IMR-90 (cell line): ENCODE results near the gene GPSM1. TPM values are rescaled to one million over a fixed set of nuclear protein-coding genes. Genes with fewer than 3 reads are reported as not detected.
A peak's percentile ranks its signal among the peaks of the same experiment; 100 is the strongest.

Experiments used
- ATAC-seq: fragments of 200-7000 bp; cut with Tn5 transposase; 2 replicates; pipeline ENCODE4 v1.9.1; 2020; ENCODE audit warnings: low read depth, mild to moderate bottlenecking, moderate library complexity
- BruUV-seq: library from RNA; stranded (reverse); fragments of 400-500 nt; replicated peaks from 2 replicates; lab custom pipeline; 2021; lab: Mats Ljungman, UMichigan
- CTCF ChIA-PET: fragments of 300-600 bp; formaldehyde crosslinking; extraction: SDS; loops from one replicate; lab custom pipeline; 2021; ENCODE audit warnings: antibody characterized with exemption; lab: Yijun Ruan, JAX
- POLR2A ChIA-PET: fragments of 300-600 bp; sonication (Branson Sonifier 250); formaldehyde crosslinking; loops from one replicate; lab custom pipeline; 2022; ENCODE audit warnings: antibody characterized with exemption; ENCODE audit not compliant: unreplicated experiment; lab: Charles Lee
- DNase-seq: peaks from one replicate; pipeline ENCODE4 v3.0.0; 2013
- H2AFZ ChIP-seq: replicated peaks from 2 replicates; pipeline ENCODE3; 2013; ENCODE audit warnings: low read length, mild to moderate bottlenecking; ENCODE audit not compliant: poor library complexity
- H2AK5ac ChIP-seq: 2 replicates; pipeline ENCODE4 v1.6.1; 2013; ENCODE audit warnings: low read depth, low read length, inconsistent platforms
- H2AK9ac ChIP-seq: replicated peaks from 2 replicates; pipeline ENCODE3; 2013; ENCODE audit warnings: mild to moderate bottlenecking, low read depth, low read length, moderate library complexity; ENCODE audit not compliant: poor library complexity
- H2BK120ac ChIP-seq: 2 replicates; pipeline ENCODE4 v1.6.1; 2013; ENCODE audit warnings: low read depth, low read length, inconsistent platforms
- H2BK15ac ChIP-seq: 3 replicates; pipeline ENCODE4 v1.6.1; 2013; ENCODE audit warnings: low read depth, low read length, inconsistent platforms
- H2BK20ac ChIP-seq: 2 replicates; pipeline ENCODE4 v1.6.1; 2013; ENCODE audit warnings: low read depth, mild to moderate bottlenecking, inconsistent platforms, low read length, moderate library complexity
- H2BK5ac ChIP-seq: 2 replicates; pipeline ENCODE4 v1.6.1; 2013; ENCODE audit warnings: mild to moderate bottlenecking, low read depth, low read length, inconsistent platforms; ENCODE audit not compliant: poor library complexity, severe bottlenecking
- H3K14ac ChIP-seq: replicated peaks from 2 replicates; pipeline ENCODE4 v1.6.1; 2013; ENCODE audit warnings: low read depth, low read length, inconsistent platforms
- H3K18ac ChIP-seq: 2 replicates; pipeline ENCODE4 v1.6.1; 2013; ENCODE audit warnings: low read depth, low read length, control low read depth
- H3K23ac ChIP-seq: 2 replicates; pipeline ENCODE4 v1.6.1; 2013; ENCODE audit warnings: low read depth, low read length, inconsistent platforms
- H3K27ac ChIP-seq: 2 replicates; pipeline ENCODE4 v1.5.1; 2013; ENCODE audit warnings: mild to moderate bottlenecking, control low read depth, low read length; ENCODE audit not compliant: insufficient read depth
- H3K27me3 ChIP-seq: 2 replicates; pipeline ENCODE4 v1.6.1; 2013; ENCODE audit warnings: low read length; ENCODE audit not compliant: control insufficient read depth, insufficient read depth
- H3K36me3 ChIP-seq: 2 replicates; pipeline ENCODE4 v1.6.1; 2013; ENCODE audit warnings: low read length, mixed read lengths; ENCODE audit not compliant: control insufficient read depth, insufficient read depth
- H3K4ac ChIP-seq: 2 replicates; pipeline ENCODE4 v1.6.1; 2013; ENCODE audit warnings: low read depth, low read length, inconsistent platforms
- H3K4me1 ChIP-seq: 2 replicates; pipeline ENCODE4 v1.6.1; 2013; ENCODE audit warnings: low read length, mixed read lengths; ENCODE audit not compliant: control insufficient read depth, insufficient read depth
- H3K4me2 ChIP-seq: 2 replicates; pipeline ENCODE4 v1.6.1; 2013; ENCODE audit warnings: low read depth, mild to moderate bottlenecking, control low read depth, low read length, moderate library complexity
- H3K4me3 ChIP-seq: 2 replicates; pipeline ENCODE4 v1.5.1; 2013; ENCODE audit warnings: low read depth, mild to moderate bottlenecking, control low read depth, low read length, moderate library complexity; ENCODE audit not compliant: insufficient read depth
- H3K56ac ChIP-seq: 2 replicates; pipeline ENCODE4 v1.6.1; 2013; ENCODE audit warnings: low read length, inconsistent platforms; ENCODE audit not compliant: insufficient read depth; ENCODE audit errors: extremely low read depth
- H3K79me1 ChIP-seq, 2 experiments: 2 replicates each; pipeline ENCODE4 v1.6.1; 2013; ENCODE audit warnings: low read length in 2 of 2, inconsistent platforms in 1 of 2, low read depth in 1 of 2
- H3K9ac ChIP-seq: 2 replicates; pipeline ENCODE4 v1.6.1; 2013; ENCODE audit warnings: low read depth, low read length, control low read depth
- H3K9me1 ChIP-seq: 2 replicates; pipeline ENCODE4 v1.6.1; 2013; ENCODE audit warnings: low read length, inconsistent platforms; ENCODE audit not compliant: insufficient read depth
- H3K9me3 ChIP-seq: 2 replicates; pipeline ENCODE4 v1.6.1; 2013; ENCODE audit warnings: low read length; ENCODE audit not compliant: control insufficient read depth, insufficient read depth
- H4K20me1 ChIP-seq: 2 replicates; pipeline ENCODE4 v1.6.1; 2013; ENCODE audit warnings: low read length, inconsistent platforms; ENCODE audit not compliant: insufficient read depth
- H4K5ac ChIP-seq: 2 replicates; pipeline ENCODE4 v1.6.1; 2013; ENCODE audit warnings: mild to moderate bottlenecking, low read depth, low read length, control low read depth
- H4K8ac ChIP-seq, 2 experiments: 2 replicates each; pipeline ENCODE4 v1.6.1; 2013; ENCODE audit warnings: low read depth in 2 of 2, low read length in 2 of 2, control low read depth in 1 of 2, inconsistent platforms in 1 of 2
- H4K91ac ChIP-seq: 2 replicates; pipeline ENCODE4 v1.6.1; 2013; ENCODE audit warnings: low read depth, low read length, inconsistent platforms; ENCODE audit not compliant: insufficient read depth
- BHLHE40 ChIP-seq: fragments of 150-350 bp; IDR thresholded peaks from 2 replicates; pipeline ENCODE4 v1.6.1; 2016; ENCODE audit warnings: mild to moderate bottlenecking, low read depth, low read length
- MAZ ChIP-seq: IDR thresholded peaks from 2 replicates; pipeline ENCODE4 v1.6.1; 2012; ENCODE audit warnings: low read depth, mild to moderate bottlenecking, low read length, improper control_type of control experiment, moderate library complexity, borderline replicate concordance
- POLR2A ChIP-seq: IDR thresholded peaks from 2 replicates; pipeline ENCODE4 v1.6.1; 2012; ENCODE audit warnings: mild to moderate bottlenecking, low read depth, low read length
- WGBS, 2 experiments: methylation state at CpG; one replicate each; pipeline versions ENCODE4 v1.1.5 to v1.1.7; 2013; ENCODE audit warnings: missing lambda C conversion rate in 2 of 2; ENCODE audit not compliant: insufficient read length in 1 of 2; ENCODE audit errors: extremely low coverage in 2 of 2; 5-methylcytosine and 5-hydroxymethylcytosine counted together
- dilution Hi-C: fragments of 300-500 bp; cut with HindIII; formaldehyde crosslinking; loops from one replicate; pipeline ENCODE4 v1.14.3; 2018; ENCODE audit warnings: low sequenced_read_pairs; ENCODE audit not compliant: unreplicated experiment
- in situ Hi-C: fragments of 300-500 bp; cut with MboI; formaldehyde crosslinking; loops from 3 replicates; pipeline ENCODE4 v1.14.3; 2019; ENCODE audit warnings: low sequenced_read_pairs, inconsistent platforms, mixed read lengths
- intact Hi-C: fragments of 100-400 bp; cut with micrococcal nuclease; formaldehyde crosslinking; loops from 2 replicates; pipeline ENCODE4 v1.10.0; 2022
- polyA plus RNA-seq, 3 experiments: library from polyadenylated mRNA; depleted of rRNA; stranded (reverse); fragments of >200 nt; gene quantifications; 2 replicates each; pipeline ENCODE4 v1.2.3, GENCODE V29; 2012; ENCODE audit warnings: low replicate concordance in 1 of 3
- total RNA-seq: library from RNA; depleted of rRNA; stranded (reverse); fragments of >200 nt; gene quantifications from 2 replicates; pipeline ENCODE4 v1.2.3, GENCODE V29; 2012
- TF ChIP-seq, protein P1 (sequence below): fragments of 150-350 bp; IDR thresholded peaks from 2 replicates; pipeline ENCODE4 v1.6.1; 2017; ENCODE audit warnings: mild to moderate bottlenecking, antibody characterized with exemption, low read length, low read depth

GPSM1 gene
- total and polyA plus RNA-seq, 2 of the 4 experiments (the other 2 are of a cell fraction) = 28.7 to 71.2 TPM

DNA sequence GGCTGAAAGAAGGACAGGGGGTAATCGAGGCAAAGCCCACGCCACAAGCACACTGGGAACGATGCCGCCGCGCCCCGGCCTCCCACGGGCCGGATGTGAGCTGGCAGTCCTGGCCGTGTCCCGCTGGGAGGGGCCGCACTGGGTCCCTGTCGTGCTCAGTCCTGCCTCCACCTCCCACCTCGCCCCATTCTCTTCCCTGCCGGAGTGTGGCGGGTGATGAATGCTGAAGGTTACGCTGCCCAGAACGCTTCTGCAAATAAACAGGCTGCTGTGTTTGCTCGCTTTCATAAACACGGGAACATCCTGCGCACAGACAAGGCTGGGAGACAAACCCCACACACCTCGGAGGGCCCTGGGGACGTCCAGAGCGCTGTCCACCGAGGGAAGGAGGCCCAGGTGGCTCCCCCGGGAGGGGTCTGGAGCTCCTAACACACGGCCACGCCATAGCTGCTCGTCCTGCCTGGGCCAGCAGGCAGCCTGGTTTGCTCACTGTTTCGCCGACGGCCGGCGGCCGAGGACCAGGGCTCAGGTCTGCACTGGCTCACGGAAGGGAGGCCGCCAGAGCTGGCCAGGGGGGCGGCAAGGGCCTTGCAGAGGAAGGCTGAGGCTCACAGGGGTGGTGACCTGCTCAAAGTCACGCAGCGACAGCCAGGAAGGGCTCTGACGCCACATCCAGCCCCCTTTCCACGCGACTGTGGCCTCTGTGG lies 33.9 kb downstream of the GPSM1 start:
- Histone ChIP-seq H4K8ac (peak overlapping the region; percentile 87 to 90), H3K4me3 (no peak overlapping the region), H2BK120ac (peak overlapping the region; percentile 82), H2BK5ac (peak overlapping the region; percentile 84), H2BK15ac (peak overlapping the region; percentile 62; the same call in 2 of the 3 replicates), H3K27ac (peak overlapping the region; percentile 83), H3K79me1 (peaks cover 3 to 39% of the 10 kb centered on the region in 2 experiments; a peak in 3 of 4 replicates), H3K4me1 (peaks cover 29% of the 10 kb centered on the region), H2BK20ac (0 out of 2 replicates have a peak overlapping the region, but pooled peaks have one; percentile 36), H3K27me3 (no peaks in the 10 kb centered on the region), H3K9me3 (no peaks in the 10 kb centered on the region), H2AK9ac (peak overlapping the region; percentile 95), H3K36me3 (peaks cover 28% of the 10 kb centered on the region; the same call in 1 of the 2 replicates), H3K4ac (peak overlapping the region; percentile 93), H3K14ac (peak overlapping the region; percentile 56), H3K23ac (peak overlapping the region; percentile 90), H4K20me1 (no peaks in the 10 kb centered on the region; the same call in 1 of the 2 replicates), H3K18ac (peak overlapping the region; percentile 21), H2AK5ac (peak overlapping the region; percentile 90), H2AFZ (peak overlapping the region; percentile 80), H3K9ac (peak overlapping the region; percentile 36), H3K4me2 (peak overlapping the region; percentile 21), H4K91ac (peak overlapping the region; percentile 91), H4K5ac (peak overlapping the region; percentile 71), H3K56ac (peak overlapping the region; percentile 64; the same call in 1 of the 2 replicates), H3K9me1 (peaks cover 6% of the 10 kb centered on the region)
- WGBS, 2 experiments = 8% methylated on average over 10 of the region's 43 CpGs; no CpG with 5 or more reads in 1 of the 2 experiments
- ChIA-PET POLR2A (no interaction called here), CTCF (no interaction called here)
- dilution Hi-C loops (no loop called here), intact Hi-C loops (no loop called here), in situ Hi-C loops (no loop called here)
- BruUV-seq = no TSS peak
- DNase-seq = peak; percentile 68
- peak; percentile 33; the same call in 1 of the 2 replicates for TF ChIP-seq BHLHE40
- TF ChIP-seq, protein P1, sequence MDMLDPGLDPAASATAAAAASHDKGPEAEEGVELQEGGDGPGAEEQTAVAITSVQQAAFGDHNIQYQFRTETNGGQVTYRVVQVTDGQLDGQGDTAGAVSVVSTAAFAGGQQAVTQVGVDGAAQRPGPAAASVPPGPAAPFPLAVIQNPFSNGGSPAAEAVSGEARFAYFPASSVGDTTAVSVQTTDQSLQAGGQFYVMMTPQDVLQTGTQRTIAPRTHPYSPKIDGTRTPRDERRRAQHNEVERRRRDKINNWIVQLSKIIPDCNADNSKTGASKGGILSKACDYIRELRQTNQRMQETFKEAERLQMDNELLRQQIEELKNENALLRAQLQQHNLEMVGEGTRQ = no peak; the same call in 1 of the 2 replicates
- TF ChIP-seq POLR2A = peak; percentile 22; the same call in 1 of the 2 replicates
- peak; percentile 76; the same call in 1 of the 2 replicates for TF ChIP-seq MAZ
- peak; percentile 22 for ATAC-seq
